HG03159 (cell line): ENCODE data around the gene DCST1.

Source experiments
- ATAC-seq: cut with Tn5 transposase; IDR thresholded peaks from one replicate; pipeline ENCODE4 v1.9.1; 2021; ENCODE audit warnings: mild to moderate bottlenecking, moderate library complexity; ENCODE audit not compliant: unreplicated experiment

The DCST1 gene

GRCh38 chr1:155030899-155031298 lies 2.7 kb upstream of the DCST1 start:
- ATAC-seq, result no peak

GRCh38 chr1:155032886-155033285 lies 738 bp upstream of the DCST1 start:
- ATAC-seq, result no peak

GRCh38 chr1:155034318-155035208 lies 939 bp downstream of the DCST1 start:
- ATAC-seq, result no peak

- no peak for ATAC-seq
These were observed 2.3 kb downstream of the DCST1 start for GRCh38 chr1:155035936-155036335.

- ATAC-seq, result no peak
These were observed 3.4 kb downstream of the DCST1 start for GRCh38 chr1:155037043-155037442.

- no peak for ATAC-seq
These were observed 4.3 kb downstream of the DCST1 start for GRCh38 chr1:155037851-155038441.

- no peak for ATAC-seq
These were observed 5.1 kb downstream of the DCST1 start for GRCh38 chr1:155038602-155039307.

GRCh38 chr1:155039308-155039669 lies 5.7 kb downstream of the DCST1 start:
- no peak for ATAC-seq

GRCh38 chr1:155040358-155041093 lies 6.9 kb downstream of the DCST1 start:
- ATAC-seq, result no peak

GRCh38 chr1:155042789-155043188 lies 9.2 kb downstream of the DCST1 start:
- no peak for ATAC-seq

GRCh38 chr1:155043301-155043702 lies 9.7 kb downstream of the DCST1 start:
- no peak for ATAC-seq

- ATAC-seq, result no peak
These were observed 10.2 kb downstream of the DCST1 start for GRCh38 chr1:155043793-155044192.

- ATAC-seq, result no peak
These were observed 10.7 kb downstream of the DCST1 start for GRCh38 chr1:155044365-155044764.

- no peak for ATAC-seq
These were observed 11.4 kb downstream of the DCST1 start for GRCh38 chr1:155044812-155045657.

GRCh38 chr1:155048449-155049334 lies 15.1 kb downstream of the DCST1 start:
- no peak for ATAC-seq

GRCh38 chr1:155049651-155050559 lies 16.3 kb downstream of the DCST1 start:
- ATAC-seq, result no peak

GRCh38 chr1:155050560-155051341 lies 17.1 kb downstream of the DCST1 start, which contains the start of gene ADAM15:
ADAM15 (plus strand) TSS chr1:155051316; CDS start chr1:155051387, 71 bp downstream.
- peak; percentile 70 for ATAC-seq
